GM12864 (cell line): ENCODE data around the gene TDRD12.
A peak's percentile ranks its signal among the peaks of the same experiment; 100 is the strongest.

Experiments
- DNase-seq: peaks from one replicate; pipeline ENCODE4 v3.0.0-alpha.2; 2011; ENCODE audit warnings: low read depth
- H3K4me3 ChIP-seq: 2 replicates; pipeline ENCODE4 v1.5.1; 2011; ENCODE audit warnings: mild to moderate bottlenecking, low read depth, low read length, control low read depth
- TF ChIP-seq, protein P1 (sequence below): IDR thresholded peaks from 2 replicates; pipeline ENCODE4 v1.5.1; 2011; ENCODE audit warnings: low read depth, mild to moderate bottlenecking, moderate library complexity, low read length, control low read depth, inconsistent platforms; ENCODE audit errors: missing control alignments

TDRD12 gene, protein sequence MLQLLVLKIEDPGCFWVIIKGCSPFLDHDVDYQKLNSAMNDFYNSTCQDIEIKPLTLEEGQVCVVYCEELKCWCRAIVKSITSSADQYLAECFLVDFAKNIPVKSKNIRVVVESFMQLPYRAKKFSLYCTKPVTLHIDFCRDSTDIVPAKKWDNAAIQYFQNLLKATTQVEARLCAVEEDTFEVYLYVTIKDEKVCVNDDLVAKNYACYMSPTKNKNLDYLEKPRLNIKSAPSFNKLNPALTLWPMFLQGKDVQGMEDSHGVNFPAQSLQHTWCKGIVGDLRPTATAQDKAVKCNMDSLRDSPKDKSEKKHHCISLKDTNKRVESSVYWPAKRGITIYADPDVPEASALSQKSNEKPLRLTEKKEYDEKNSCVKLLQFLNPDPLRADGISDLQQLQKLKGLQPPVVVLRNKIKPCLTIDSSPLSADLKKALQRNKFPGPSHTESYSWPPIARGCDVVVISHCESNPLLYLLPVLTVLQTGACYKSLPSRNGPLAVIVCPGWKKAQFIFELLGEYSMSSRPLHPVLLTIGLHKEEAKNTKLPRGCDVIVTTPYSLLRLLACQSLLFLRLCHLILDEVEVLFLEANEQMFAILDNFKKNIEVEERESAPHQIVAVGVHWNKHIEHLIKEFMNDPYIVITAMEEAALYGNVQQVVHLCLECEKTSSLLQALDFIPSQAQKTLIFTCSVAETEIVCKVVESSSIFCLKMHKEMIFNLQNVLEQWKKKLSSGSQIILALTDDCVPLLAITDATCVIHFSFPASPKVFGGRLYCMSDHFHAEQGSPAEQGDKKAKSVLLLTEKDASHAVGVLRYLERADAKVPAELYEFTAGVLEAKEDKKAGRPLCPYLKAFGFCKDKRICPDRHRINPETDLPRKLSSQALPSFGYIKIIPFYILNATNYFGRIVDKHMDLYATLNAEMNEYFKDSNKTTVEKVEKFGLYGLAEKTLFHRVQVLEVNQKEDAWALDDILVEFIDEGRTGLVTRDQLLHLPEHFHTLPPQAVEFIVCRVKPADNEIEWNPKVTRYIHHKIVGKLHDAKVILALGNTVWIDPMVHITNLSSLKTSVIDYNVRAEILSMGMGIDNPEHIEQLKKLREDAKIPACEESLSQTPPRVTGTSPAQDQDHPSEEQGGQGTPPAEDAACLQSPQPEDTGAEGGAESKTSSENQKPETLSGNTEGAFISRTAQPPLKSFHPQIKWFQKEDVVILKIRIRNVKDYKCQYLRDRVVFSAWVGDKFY (N-terminal part only)

DNA sequence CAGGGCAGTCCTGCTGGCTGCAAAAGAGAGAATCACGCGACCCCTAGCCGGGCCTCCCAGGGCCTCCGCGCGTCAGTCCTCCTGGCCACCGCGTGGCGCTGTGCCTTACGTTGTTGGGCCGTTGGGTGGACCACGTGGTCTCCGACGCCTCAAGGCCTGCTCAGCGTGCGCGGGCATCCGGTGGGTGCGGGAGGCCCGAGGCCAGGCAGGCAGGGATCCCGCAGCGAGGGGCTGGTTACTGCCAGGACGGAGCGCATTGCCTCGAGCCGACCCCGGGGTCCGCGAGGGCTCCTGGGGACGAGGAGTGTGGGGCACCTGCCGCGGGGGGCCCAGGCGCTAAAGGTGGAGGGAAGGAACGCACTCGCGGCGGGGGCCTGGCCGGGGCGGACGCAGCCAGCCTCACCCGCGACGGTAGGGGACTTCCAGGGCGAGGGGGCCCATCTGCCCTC is at the start of gene TDRD12:
TDRD12 (plus strand) TSS at position 157 of the 449 bp plus-strand sequence. CDS start 306 bp downstream, outside the sequence.
- no peak for DNase-seq
- no peak within 1 kb of the TSS for H3K4me3 ChIP-seq
- TF ChIP-seq, protein P1, sequence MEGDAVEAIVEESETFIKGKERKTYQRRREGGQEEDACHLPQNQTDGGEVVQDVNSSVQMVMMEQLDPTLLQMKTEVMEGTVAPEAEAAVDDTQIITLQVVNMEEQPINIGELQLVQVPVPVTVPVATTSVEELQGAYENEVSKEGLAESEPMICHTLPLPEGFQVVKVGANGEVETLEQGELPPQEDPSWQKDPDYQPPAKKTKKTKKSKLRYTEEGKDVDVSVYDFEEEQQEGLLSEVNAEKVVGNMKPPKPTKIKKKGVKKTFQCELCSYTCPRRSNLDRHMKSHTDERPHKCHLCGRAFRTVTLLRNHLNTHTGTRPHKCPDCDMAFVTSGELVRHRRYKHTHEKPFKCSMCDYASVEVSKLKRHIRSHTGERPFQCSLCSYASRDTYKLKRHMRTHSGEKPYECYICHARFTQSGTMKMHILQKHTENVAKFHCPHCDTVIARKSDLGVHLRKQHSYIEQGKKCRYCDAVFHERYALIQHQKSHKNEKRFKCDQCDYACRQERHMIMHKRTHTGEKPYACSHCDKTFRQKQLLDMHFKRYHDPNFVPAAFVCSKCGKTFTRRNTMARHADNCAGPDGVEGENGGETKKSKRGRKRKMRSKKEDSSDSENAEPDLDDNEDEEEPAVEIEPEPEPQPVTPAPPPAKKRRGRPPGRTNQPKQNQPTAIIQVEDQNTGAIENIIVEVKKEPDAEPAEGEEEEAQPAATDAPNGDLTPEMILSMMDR, result no peak

DNA sequence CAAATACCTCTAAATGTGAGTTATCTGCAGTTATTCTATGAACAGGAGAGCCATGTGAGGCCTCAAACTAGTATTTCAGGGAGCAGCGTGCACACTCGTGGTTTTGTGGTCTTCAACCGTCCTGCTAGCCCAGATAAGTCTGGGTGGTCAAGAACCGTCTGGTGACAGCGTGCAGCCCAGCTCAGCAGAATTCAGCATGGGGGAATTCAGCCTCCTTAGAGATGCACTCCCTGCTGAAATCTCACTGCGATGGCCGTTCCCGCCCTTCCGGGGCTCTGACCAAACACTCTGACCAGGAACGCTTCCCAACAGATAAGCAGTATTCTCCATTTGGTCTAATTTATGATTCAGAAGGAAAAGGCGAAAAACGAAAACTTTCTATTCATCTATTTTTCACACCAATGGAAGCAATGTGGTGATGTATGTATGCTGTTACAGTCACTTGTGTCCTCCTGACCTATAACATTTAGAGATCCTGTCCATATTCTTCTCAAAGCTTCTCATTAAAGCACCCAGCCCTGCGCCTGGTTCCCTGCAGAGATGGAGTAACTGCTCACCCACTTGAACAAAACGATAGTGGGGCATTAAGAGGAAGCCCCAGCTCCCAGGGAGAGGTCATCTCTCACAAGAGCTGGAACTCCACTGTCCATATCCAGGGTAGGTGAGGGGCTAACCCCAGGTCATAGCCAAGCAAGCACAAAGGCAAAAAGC is 47.5 kb upstream of the TDRD12 start:
- no peak for DNase-seq
- H3K4me3 ChIP-seq, result no peak overlapping the region
- TF ChIP-seq, protein P1, result no peak

DNA sequence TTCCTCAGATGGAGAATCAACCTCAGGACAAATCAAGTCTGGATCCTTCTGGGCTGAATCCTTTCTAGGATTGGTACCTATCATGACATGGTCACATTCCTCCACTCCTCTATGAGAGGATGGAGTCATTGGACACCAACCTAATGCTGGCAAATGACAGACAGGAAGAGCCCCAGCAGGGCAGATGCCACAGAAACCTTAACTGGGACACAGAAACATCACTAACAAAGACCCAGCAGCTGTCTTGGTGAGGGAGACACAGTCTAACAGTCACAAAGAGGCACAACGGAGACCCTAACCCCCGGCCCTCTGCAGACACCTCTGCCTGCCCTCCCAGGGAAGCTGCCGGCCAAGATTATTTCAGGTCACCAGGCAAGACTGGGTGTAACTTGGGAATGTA is 46.7 kb upstream of the TDRD12 start:
- TF ChIP-seq, protein P1, result no peak
- DNase-seq, result no peak
- H3K4me3 ChIP-seq, result no peak overlapping the region

DNA sequence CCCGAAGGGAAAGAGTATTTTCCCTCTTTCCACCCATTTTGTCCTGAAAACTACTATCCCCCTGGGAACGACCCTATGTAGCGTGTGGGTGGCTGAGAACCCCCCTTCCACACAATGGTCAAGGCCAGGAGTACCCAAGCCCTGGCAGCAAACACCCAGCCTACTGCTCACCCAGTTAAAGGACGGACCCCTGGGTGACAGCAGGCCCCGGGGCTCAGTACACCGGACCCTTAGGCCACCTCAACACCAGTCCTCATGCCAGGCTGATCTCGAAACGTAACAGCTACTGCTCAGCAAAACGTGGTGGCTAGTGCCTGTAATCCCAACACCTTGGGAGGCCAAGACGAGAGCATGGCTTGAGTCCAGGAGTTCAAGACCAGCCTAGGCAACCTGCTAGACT is 46.0 kb upstream of the TDRD12 start:
- no peak for DNase-seq
- TF ChIP-seq, protein P1, result no peak
- H3K4me3 ChIP-seq, result peak overlapping the region; percentile 94; the same call in 1 of the 2 replicates

DNA sequence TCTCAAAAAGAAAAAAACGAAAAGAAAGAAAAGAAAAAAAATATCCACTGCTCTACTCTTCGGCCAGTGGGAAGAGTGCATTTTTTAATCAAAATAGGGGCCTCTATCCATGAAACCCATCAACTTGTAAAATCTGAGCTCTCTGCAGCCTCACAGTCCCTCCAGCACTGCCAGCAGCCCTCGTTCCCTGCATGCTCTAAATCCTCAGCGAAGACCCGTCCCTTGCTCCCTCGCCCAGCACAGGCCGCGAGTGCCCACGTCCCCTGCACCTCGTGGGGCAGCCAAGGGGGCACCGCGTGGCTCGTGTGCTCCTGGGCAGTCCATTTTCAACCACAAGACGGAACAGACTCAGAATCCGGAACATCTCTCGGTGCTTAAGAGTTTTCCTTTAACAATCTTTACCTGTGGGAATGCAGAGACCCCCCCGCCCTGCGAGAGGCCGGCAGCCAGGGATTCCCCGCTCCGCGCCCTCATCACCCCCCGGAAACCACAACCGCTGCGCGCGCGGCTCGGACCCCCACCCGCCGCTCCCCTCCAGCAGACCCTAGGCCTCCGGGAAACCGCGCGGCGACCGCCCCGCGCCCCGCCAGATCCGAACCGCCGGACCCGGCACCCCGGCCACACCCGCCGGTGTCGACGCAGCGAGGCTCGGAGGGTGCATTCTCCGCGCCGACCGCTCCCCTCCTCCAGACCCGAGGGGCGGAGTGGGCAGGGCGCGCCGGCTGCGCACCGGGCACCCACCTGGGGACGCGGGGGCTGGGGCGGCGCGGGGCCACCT is 45.2 kb upstream of the TDRD12 start:
- DNase-seq, result no peak
- TF ChIP-seq, protein P1, result no peak

More for the DNA sequence above, 45.2 kb upstream of the TDRD12 start:
- H3K4me3 ChIP-seq, result peak overlapping the region; percentile 94
